GM18909 (cell line): ENCODE results near the gene CA11.
"Not testable (repeated sequence)": the region's sequence is repeated elsewhere in the genome, so short reads cannot be mapped to it uniquely, and the experiment has no call there.

ENCODE experiments used
- ATAC-seq: cut with Tn5 transposase; IDR thresholded peaks from one replicate; pipeline ENCODE4 v1.9.1; 2021; ENCODE audit warnings: mild to moderate bottlenecking; ENCODE audit not compliant: unreplicated experiment, poor library complexity

CA11 gene

GRCh38 chr19:48670699-48671445 lies 24.9 kb upstream of the CA11 start:
- no peak for ATAC-seq

- no peak for ATAC-seq
Observed at GRCh38 chr19:48669903-48670668, 24.1 kb upstream of the CA11 start.

- no peak for ATAC-seq
Observed at GRCh38 chr19:48668761-48669160, 22.8 kb upstream of the CA11 start.

- no peak for ATAC-seq
Observed at GRCh38 chr19:48668332-48668731, 22.3 kb upstream of the CA11 start.

GRCh38 chr19:48665786-48666185 lies 19.8 kb upstream of the CA11 start:
- ATAC-seq, result no peak

GRCh38 chr19:48664476-48664875 lies 18.5 kb upstream of the CA11 start:
- no peak for ATAC-seq

GRCh38 chr19:48663667-48664066 lies 17.7 kb upstream of the CA11 start:
- ATAC-seq, result no peak

- ATAC-seq, result no peak
Observed at GRCh38 chr19:48661711-48662090, 15.7 kb upstream of the CA11 start.

GRCh38 chr19:48660852-48661710 lies 15.1 kb upstream of the CA11 start:
- ATAC-seq, result peak; percentile 79

GRCh38 chr19:48659768-48660167 lies 13.8 kb upstream of the CA11 start:
- ATAC-seq, result no peak

GRCh38 chr19:48658483-48658882 lies 12.5 kb upstream of the CA11 start:
- no peak for ATAC-seq

GRCh38 chr19:48657828-48658227 lies 11.8 kb upstream of the CA11 start:
- ATAC-seq, result not testable (repeated sequence)

GRCh38 chr19:48656840-48657474 lies 11.0 kb upstream of the CA11 start:
- no peak for ATAC-seq

- no peak for ATAC-seq
Observed at GRCh38 chr19:48654299-48655059, 8.5 kb upstream of the CA11 start.

GRCh38 chr19:48651683-48652048 lies 5.7 kb upstream of the CA11 start:
- no peak for ATAC-seq

- no peak for ATAC-seq
Observed at GRCh38 chr19:48650974-48651682, 5.1 kb upstream of the CA11 start.

GRCh38 chr19:48648134-48648533 lies 2.1 kb upstream of the CA11 start:
- no peak for ATAC-seq

- no peak for ATAC-seq
Observed at GRCh38 chr19:48646722-48647216, 782 bp upstream of the CA11 start.

- no peak for ATAC-seq
Observed at GRCh38 chr19:48645620-48646000, 377 bp downstream of the CA11 start.
